Prostate gland (tissue), 2 donors: ENCODE results near the gene DYNLT3.

ENCODE experiments used
- CTCF ChIP-seq, 4 experiments: fragments of 200-600 bp in 2 of 4; fragments of 450-650 bp in 2 of 4; sonication (generic) in 2 of 4; IDR thresholded peaks; 1 replicate in 3 of 4; 2 replicates in 1 of 4; pipeline ENCODE4 v1.5.1; 2016 to 2019; ENCODE audit warnings: antibody characterized with exemption in 4 of 4, mild to moderate bottlenecking in 2 of 4, moderate library complexity in 2 of 4
- POLR2A ChIP-seq: fragments of 450-650 bp; IDR thresholded peaks from one replicate; pipeline ENCODE4 v1.6.1; 2016; ENCODE audit warnings: antibody characterized with exemption, mild to moderate bottlenecking
- POLR2AphosphoS5 ChIP-seq: sonication (generic); formaldehyde crosslinking; IDR thresholded peaks from one replicate; pipeline ENCODE4 v1.6.1; 2017; ENCODE audit warnings: antibody characterized with exemption

GRCh38 chrX:37825215-37825842 is 22.0 kb downstream of the DYNLT3 start:
- peak; percentile 58 to 79 (median 67) for TF ChIP-seq CTCF (IDR thresholded peaks at IDR 0.05)
- no peak for TF ChIP-seq POLR2A
- no peak for TF ChIP-seq POLR2AphosphoS5
